ENCODE data around the gene SLC23A2.

- TF ChIP-seq CTCF (IDR thresholded peaks at IDR 0.05; ENCODE audit: low read depth, low read length, poor library complexity, severe bottlenecking) (no peak), EZH2phosphoT487 (IDR thresholded peaks at IDR 0.05; ENCODE audit: borderline replicate concordance, low read length) (no peak)
These were observed 43.4 kb downstream of the SLC23A2 start for GRCh38 chr20:4957939-4958362.
